ENCODE measurements around the gene LAMC3. TPM values are rescaled to one million over a fixed set of nuclear protein-coding genes. Genes with fewer than 3 reads are reported as not detected.

Gene LAMC3
- total RNA-seq, 2 donors from 2014 or later: 3.9 to 16.8 TPM

GRCh38 chr9:131072107-131072870, 63.3 kb downstream of the LAMC3 start:
- intact Hi-C loops (cut with DNase I): no loop called here
- Histone ChIP-seq H3K4me1 (no peaks in the 10 kb centered on the region), H3K27me3 (no peaks in the 10 kb centered on the region), H3K27ac (no peak overlapping the region), H3K36me3 (replicated peaks in 1 of 2; ENCODE audit: insufficient read depth in 1 of 2, low read depth in 2 of 2) (no peaks in the 10 kb centered on the region), H3K4me3 (no peak overlapping the region), H3K9me3 (no peaks in the 10 kb centered on the region)
- WGBS, 2 donors: 73 to 76% methylated on average over 11 to 16 of the region's 16 CpGs
- DNase-seq (no peak), ATAC-seq (no peak)
- TF ChIP-seq CTCF (IDR thresholded peaks at IDR 0.05) (no peak), POLR2A (IDR thresholded peaks at IDR 0.05) (no peak)

- WGBS, 2 donors: 72 to 84% methylated on average over 9 of the region's 9 CpGs
Measured at GRCh38 chr9:131072871-131073237, 63.9 kb downstream of the LAMC3 start.

DNA sequence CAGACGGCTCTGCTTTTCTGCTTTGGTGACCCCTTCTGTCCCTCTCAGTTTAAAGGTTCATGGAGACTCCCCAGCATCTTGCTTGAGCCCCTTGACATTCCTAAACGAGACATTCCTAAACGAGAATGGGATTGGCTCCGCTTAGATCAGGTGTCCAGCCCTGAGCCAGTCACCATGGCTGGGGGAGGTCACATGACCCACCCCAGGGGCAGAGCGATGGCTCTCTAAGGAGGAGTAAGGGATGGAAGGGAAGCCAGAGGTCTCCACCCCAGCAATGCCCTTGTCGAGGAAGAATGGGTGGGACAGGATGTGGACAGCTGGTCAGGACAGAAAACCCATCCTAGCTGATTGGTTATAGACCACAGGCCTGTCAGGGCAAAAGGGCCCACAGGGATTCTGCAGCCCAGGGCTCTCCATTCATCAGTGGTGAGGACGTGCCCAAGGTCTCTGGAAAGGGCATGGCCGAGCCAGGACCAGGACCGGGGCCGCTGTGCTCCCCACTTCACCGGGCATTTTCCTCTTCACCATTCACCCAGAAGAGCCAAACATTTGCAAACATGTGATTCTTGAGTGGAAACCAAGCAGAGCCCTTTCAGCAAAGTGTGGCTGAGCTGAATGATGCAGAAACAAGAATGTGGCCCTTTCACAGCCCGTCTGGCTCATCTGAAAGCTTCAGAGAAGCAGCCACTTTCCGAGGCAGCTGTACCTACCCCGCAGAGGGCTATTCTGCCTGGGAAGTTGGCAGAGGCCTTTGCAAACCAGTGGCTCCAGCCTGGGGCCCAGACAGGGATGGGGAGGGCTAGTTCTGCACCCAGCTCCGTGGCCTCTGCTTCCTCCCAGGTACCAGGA, 67.6 kb downstream of the LAMC3 start:
- no peaks in the 10 kb centered on the region for H3K4me1 ChIP-seq
- TF ChIP-seq CTCF (IDR thresholded peaks at IDR 0.05): no peak
- 66 to 74% methylated on average over 9 to 15 of the region's 15 CpGs for WGBS, 2 donors
- no peak overlapping the region for H3K4me3 ChIP-seq
- no peak overlapping the region for H3K27ac ChIP-seq
- H3K27me3 ChIP-seq: no peaks in the 10 kb centered on the region
- intact Hi-C loops (cut with DNase I): no loop called here
- H3K9me3 ChIP-seq: no peaks in the 10 kb centered on the region
- DNase-seq (no peak), ATAC-seq (no peak)
- H3K36me3 ChIP-seq (replicated peaks in 1 of 2; ENCODE audit: insufficient read depth in 1 of 2, low read depth in 2 of 2): no peaks in the 10 kb centered on the region

More at GRCh38 chr9:131072871-131073237, 63.9 kb downstream of the LAMC3 start:
- Histone ChIP-seq H3K36me3 (replicated peaks in 1 of 2; ENCODE audit: insufficient read depth in 1 of 2, low read depth in 2 of 2) (no peaks in the 10 kb centered on the region), H3K27ac (no peak overlapping the region), H3K4me3 (no peak overlapping the region), H3K4me1 (no peaks in the 10 kb centered on the region), H3K9me3 (no peaks in the 10 kb centered on the region), H3K27me3 (no peaks in the 10 kb centered on the region)
- no peak for TF ChIP-seq POLR2A (IDR thresholded peaks at IDR 0.05)
- no peak for TF ChIP-seq CTCF (IDR thresholded peaks at IDR 0.05)
- intact Hi-C loops (cut with DNase I): no loop called here
- DNase-seq (no peak), ATAC-seq (no peak)

DNA sequence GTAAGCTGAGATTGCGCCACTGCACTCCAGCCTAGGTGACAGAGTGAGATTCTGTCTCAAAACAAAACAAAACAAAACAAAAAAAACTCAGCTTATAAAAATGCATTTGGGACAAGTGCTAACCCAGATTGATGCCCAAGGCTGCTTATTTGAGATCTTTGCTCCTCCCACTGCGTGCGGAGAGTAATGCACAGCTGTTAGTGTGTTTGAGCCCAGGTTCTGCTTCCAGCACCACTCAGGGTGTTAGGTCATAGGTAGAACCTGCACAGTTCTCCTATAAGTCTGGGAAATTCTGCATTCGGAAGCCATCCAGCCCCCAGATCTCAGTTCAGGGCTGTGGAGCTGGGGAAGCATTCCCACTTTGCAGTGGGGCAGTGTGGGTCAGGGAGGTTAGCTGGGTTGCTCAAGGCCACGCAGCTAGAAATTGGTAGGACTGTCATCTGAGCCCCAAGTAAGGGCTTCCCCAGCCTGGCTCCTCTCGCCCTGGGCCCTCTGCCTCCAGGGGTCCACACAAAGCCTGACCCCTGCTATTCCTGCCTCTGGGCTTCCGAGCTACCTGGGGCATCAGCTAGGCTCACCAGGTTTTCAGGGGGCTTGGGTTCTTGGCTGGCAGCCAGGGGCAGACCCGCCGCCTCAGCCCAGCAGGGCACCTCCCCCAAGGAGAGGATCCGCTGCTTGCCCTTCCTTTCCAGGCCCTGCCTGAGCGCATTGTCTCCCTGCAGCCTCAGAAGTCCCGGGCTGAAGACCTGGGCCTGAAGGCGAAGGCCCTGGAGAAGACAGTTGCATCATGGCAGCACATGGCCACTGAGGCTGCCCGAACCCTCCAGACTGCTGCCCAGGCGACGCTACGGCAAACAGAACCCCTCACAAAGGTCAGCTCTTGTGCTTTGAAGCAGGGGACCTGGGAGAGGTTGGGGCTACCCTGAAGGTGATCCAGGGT, 69.7 kb downstream of the LAMC3 start:
- Histone ChIP-seq H3K36me3 (replicated peaks in 1 of 2; ENCODE audit: insufficient read depth in 1 of 2, low read depth in 2 of 2) (no peaks in the 10 kb centered on the region), H3K4me3 (no peak overlapping the region), H3K4me1 (no peaks in the 10 kb centered on the region), H3K27me3 (no peaks in the 10 kb centered on the region), H3K27ac (no peak overlapping the region), H3K9me3 (no peaks in the 10 kb centered on the region)
- TF ChIP-seq CTCF (IDR thresholded peaks at IDR 0.05) (no peak), POLR2A (IDR thresholded peaks at IDR 0.05) (no peak)
- no peak for DNase-seq
- ATAC-seq: no peak
- 71 to 74% methylated on average over 10 to 17 of the region's 17 CpGs for WGBS, 2 donors
- intact Hi-C loops (cut with DNase I): no loop called here
